Measurements from ENCODE around the gene PICALM. TPM values are rescaled to one million over a fixed set of nuclear protein-coding genes. Genes with fewer than 3 reads are reported as not detected.

Gene PICALM
- polyA plus RNA-seq, 3 donors = 62.4 to 241 (median 81.0) TPM

DNA sequence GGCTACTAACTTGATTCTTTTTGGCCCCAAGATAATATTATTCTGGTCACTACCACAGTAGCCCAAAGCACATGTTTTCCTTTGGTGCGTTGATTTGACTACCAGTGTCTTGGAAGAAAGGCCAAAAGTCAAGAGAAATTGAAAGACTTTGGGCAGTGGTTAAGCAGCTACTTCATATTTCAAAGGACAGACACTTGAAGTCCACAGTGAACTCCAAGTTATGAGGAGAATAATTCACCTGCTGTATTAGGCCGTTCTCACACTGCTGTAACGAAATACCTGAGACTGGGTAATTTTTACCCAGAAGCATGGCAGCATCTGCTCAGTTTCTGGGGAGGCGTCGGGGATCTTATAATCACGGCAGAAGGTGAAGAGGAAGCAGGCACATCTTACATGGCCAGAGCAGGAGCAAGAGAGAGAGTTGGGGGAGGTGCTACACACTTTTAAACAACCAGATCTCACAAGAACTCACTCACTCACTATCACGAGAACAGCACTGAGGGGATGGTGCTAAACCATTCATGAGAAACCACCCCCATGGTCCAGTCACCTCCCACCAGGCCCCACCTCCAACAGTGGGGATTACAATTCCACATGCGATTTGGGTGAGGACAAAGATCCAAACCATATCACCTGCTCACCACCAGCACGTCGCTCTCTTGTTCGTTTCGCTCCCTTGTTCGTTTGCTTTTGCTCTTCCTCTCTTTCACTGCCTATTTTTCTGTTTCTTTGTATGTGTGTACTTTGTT, 40.2 kb upstream of the PICALM start:
- Histone ChIP-seq H3K4me3 (replicated peaks in 1 of 3; ENCODE audit: low read depth in 2 of 3, low read length in 3 of 3) (no peak overlapping the region), H3K9ac (ENCODE audit: insufficient read depth, low read length, poor library complexity, severe bottlenecking) (no peak overlapping the region), H3K36me3 (replicated peaks in 1 of 2; ENCODE audit: control insufficient read depth in 1 of 2, insufficient read depth in 2 of 2, low read length in 2 of 2) (no peaks in the 10 kb centered on the region), H4K20me1 (ENCODE audit: insufficient read depth, low read length) (no peaks in the 10 kb centered on the region), H3K4me1 (ENCODE audit: control insufficient read depth in 1 of 2, insufficient read depth in 2 of 2, low read length in 2 of 2) (peaks cover 0 to 2% of the 10 kb centered on the region in 2 donors), H3K79me2 (ENCODE audit: insufficient read depth, low read length) (no peaks in the 10 kb centered on the region), H3K27ac (ENCODE audit: low read depth in 1 of 2, low read length in 2 of 2) (no peak overlapping the region), H3K27me3 (ENCODE audit: control insufficient read depth in 2 of 2, insufficient read depth in 2 of 2, low read length in 2 of 2) (no peaks in the 10 kb centered on the region), H3K4me2 (replicated peaks; ENCODE audit: extremely low read depth, low read length, poor library complexity, severe bottlenecking) (no peak overlapping the region), H3K9me3 (replicated peaks in 1 of 2; ENCODE audit: control insufficient read depth in 1 of 2, insufficient read depth in 1 of 2, low read length in 2 of 2) (no peaks in the 10 kb centered on the region), H2AFZ (ENCODE audit: insufficient read depth, low read depth, low read length, poor library complexity, severe bottlenecking) (no peak overlapping the region)
- Mint-ChIP-seq H3K27me3 (ENCODE audit: low read depth in 3 of 3) (peaks cover 0 to 3% (median 0%) of the 10 kb centered on the region in 3 donors), H3K27ac (peak overlapping the region in 1 of 7 donors; percentile 10), H3K9me3 (peaks cover 0 to 1% (median 0%) of the 10 kb centered on the region in 7 donors), H3K4me1 (peaks cover 3% of the 10 kb centered on the region), H3K4me3 (no peak overlapping the region), H3K36me3 (no peaks in the 10 kb centered on the region)
- no peak for DNase-seq
- WGBS (ENCODE audit: insufficient coverage) = 100% methylated on average over 4 of the region's 13 CpGs
- TF ChIP-seq, protein P1, sequence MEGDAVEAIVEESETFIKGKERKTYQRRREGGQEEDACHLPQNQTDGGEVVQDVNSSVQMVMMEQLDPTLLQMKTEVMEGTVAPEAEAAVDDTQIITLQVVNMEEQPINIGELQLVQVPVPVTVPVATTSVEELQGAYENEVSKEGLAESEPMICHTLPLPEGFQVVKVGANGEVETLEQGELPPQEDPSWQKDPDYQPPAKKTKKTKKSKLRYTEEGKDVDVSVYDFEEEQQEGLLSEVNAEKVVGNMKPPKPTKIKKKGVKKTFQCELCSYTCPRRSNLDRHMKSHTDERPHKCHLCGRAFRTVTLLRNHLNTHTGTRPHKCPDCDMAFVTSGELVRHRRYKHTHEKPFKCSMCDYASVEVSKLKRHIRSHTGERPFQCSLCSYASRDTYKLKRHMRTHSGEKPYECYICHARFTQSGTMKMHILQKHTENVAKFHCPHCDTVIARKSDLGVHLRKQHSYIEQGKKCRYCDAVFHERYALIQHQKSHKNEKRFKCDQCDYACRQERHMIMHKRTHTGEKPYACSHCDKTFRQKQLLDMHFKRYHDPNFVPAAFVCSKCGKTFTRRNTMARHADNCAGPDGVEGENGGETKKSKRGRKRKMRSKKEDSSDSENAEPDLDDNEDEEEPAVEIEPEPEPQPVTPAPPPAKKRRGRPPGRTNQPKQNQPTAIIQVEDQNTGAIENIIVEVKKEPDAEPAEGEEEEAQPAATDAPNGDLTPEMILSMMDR (IDR thresholded peaks at IDR 0.05) = no peak
- intact Hi-C loops (cut with micrococcal nuclease) = no loop called here

GRCh38 chr11:86108191-86108590, 39.3 kb upstream of the PICALM start:
- H2AFZ ChIP-seq (ENCODE audit: insufficient read depth, low read depth, low read length, poor library complexity, severe bottlenecking) = peak overlapping the region; percentile 12
- no peak overlapping the region for H3K4me2 ChIP-seq (replicated peaks; ENCODE audit: extremely low read depth, low read length, poor library complexity, severe bottlenecking)
- H3K4me1 Mint-ChIP-seq = peaks cover 3% of the 10 kb centered on the region
- H3K27me3 Mint-ChIP-seq (ENCODE audit: low read depth in 3 of 3) = peaks cover 0 to 2% (median 0%) of the 10 kb centered on the region in 3 donors
- H3K9me3 Mint-ChIP-seq = peaks cover 0 to 2% (median 0%) of the 10 kb centered on the region in 7 donors
- no peaks in the 10 kb centered on the region for H3K27me3 ChIP-seq (ENCODE audit: control insufficient read depth in 2 of 2, insufficient read depth in 2 of 2, low read length in 2 of 2)
- H3K36me3 ChIP-seq (replicated peaks in 1 of 2; ENCODE audit: control insufficient read depth in 1 of 2, insufficient read depth in 2 of 2, low read length in 2 of 2) = no peaks in the 10 kb centered on the region
- H4K20me1 ChIP-seq (ENCODE audit: insufficient read depth, low read length) = no peaks in the 10 kb centered on the region
- no peak overlapping the region for H3K4me3 Mint-ChIP-seq
- no peak overlapping the region for H3K4me3 ChIP-seq (replicated peaks in 1 of 3; ENCODE audit: low read depth in 2 of 3, low read length in 3 of 3)
- peaks cover 0 to 2% of the 10 kb centered on the region in 2 donors for H3K4me1 ChIP-seq (ENCODE audit: control insufficient read depth in 1 of 2, insufficient read depth in 2 of 2, low read length in 2 of 2)
- no peaks in the 10 kb centered on the region for H3K36me3 Mint-ChIP-seq
- DNase-seq = no peak
- no peak overlapping the region for H3K9ac ChIP-seq (ENCODE audit: insufficient read depth, low read length, poor library complexity, severe bottlenecking)
- intact Hi-C loops (cut with micrococcal nuclease) = no loop called here
- no peaks in the 10 kb centered on the region for H3K9me3 ChIP-seq (replicated peaks in 1 of 2; ENCODE audit: control insufficient read depth in 1 of 2, insufficient read depth in 1 of 2, low read length in 2 of 2)
- H3K79me2 ChIP-seq (ENCODE audit: insufficient read depth, low read length) = no peaks in the 10 kb centered on the region
- TF ChIP-seq, protein P1 (IDR thresholded peaks at IDR 0.05) = no peak
- 0% methylated on average over 2 of the region's 3 CpGs for WGBS (ENCODE audit: insufficient coverage)
- no peak overlapping the region for H3K27ac ChIP-seq (ENCODE audit: low read depth in 1 of 2, low read length in 2 of 2)
- H3K27ac Mint-ChIP-seq = no peak overlapping the region
